IgD-negative memory B cell (primary cell): Measurements from ENCODE around the gene ATP11B. TPM values are rescaled to one million over a fixed set of nuclear protein-coding genes. Genes with fewer than 3 reads are reported as not detected.

Source experiments
- H3K27ac Mint-ChIP-seq, 3 donors: one replicate each; pipeline ENCODE4 v1.8.0; 2020 to 2022; ENCODE audit warnings: mild to moderate bottlenecking in 3 of 3, mixed read lengths in 3 of 3, moderate library complexity in 1 of 3
- H3K27me3 Mint-ChIP-seq: one replicate; pipeline ENCODE4 v1.8.0; 2021; ENCODE audit warnings: mixed read lengths
- H3K36me3 Mint-ChIP-seq: one replicate; pipeline ENCODE4 v1.8.0; 2020; ENCODE audit warnings: mild to moderate bottlenecking, mixed read lengths
- H3K4me1 Mint-ChIP-seq, 3 donors: one replicate each; pipeline ENCODE4 v1.8.0; 2020 to 2022; ENCODE audit warnings: mixed read lengths in 3 of 3, mild to moderate bottlenecking in 1 of 3
- H3K4me3 Mint-ChIP-seq, 4 donors: one replicate each; pipeline ENCODE4 v1.8.0; 2020 to 2022; ENCODE audit warnings: mild to moderate bottlenecking in 4 of 4, mixed read lengths in 4 of 4, moderate library complexity in 3 of 4
- H3K9me3 Mint-ChIP-seq, 3 donors: one replicate each; pipeline ENCODE4 v1.8.0; 2020 to 2021; ENCODE audit warnings: mixed read lengths in 3 of 3, mild to moderate bottlenecking in 1 of 3
- polyA plus RNA-seq: library from polyadenylated mRNA; unstranded; fragments of 300-500 nt; fragmentation: Illumina TruSeq; gene quantifications from one replicate; pipeline ENCODE4 v1.2.3, GENCODE V29; 2021

Gene ATP11B
- polyA plus RNA-seq, 1 donor from 2014 or later: 24.0 TPM

DNA sequence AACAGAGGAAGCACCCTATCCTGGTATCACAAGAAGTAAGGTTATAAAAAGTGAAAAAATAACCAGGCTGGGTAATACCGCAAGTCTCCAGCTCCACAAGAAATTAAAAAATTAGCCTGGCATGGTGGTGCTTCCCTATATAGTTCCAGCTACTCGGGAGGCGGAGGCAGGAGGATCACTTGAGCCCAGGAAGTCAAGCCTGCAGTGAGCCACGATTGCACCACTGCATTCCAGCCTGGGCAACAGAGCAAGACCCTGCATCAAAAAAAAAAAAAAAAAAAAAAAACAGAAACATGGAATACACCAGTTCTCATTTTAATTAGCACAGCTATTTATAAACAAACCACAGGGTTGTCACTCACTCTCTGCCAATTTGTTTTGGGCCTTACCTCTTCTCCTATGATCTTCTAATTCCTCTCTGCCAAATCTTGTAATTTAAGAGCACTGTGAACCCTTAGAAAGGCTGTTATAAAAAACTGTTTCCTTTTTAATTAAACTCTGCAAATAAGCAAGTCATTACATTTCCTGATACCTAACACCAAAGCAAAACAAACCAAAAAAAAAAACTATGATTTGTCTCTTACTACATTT lies 164.5 kb downstream of the ATP11B start:
- H3K27ac Mint-ChIP-seq: peak overlapping the region in 1 of 3 donors; percentile 63
- peaks cover 7% of the 10 kb centered on the region for H3K36me3 Mint-ChIP-seq
- no peaks in the 10 kb centered on the region for H3K27me3 Mint-ChIP-seq
- no peaks in the 10 kb centered on the region for H3K9me3 Mint-ChIP-seq
- no peak overlapping the region for H3K4me3 Mint-ChIP-seq
- peaks cover 0 to 3% (median 0%) of the 10 kb centered on the region in 3 donors for H3K4me1 Mint-ChIP-seq

DNA sequence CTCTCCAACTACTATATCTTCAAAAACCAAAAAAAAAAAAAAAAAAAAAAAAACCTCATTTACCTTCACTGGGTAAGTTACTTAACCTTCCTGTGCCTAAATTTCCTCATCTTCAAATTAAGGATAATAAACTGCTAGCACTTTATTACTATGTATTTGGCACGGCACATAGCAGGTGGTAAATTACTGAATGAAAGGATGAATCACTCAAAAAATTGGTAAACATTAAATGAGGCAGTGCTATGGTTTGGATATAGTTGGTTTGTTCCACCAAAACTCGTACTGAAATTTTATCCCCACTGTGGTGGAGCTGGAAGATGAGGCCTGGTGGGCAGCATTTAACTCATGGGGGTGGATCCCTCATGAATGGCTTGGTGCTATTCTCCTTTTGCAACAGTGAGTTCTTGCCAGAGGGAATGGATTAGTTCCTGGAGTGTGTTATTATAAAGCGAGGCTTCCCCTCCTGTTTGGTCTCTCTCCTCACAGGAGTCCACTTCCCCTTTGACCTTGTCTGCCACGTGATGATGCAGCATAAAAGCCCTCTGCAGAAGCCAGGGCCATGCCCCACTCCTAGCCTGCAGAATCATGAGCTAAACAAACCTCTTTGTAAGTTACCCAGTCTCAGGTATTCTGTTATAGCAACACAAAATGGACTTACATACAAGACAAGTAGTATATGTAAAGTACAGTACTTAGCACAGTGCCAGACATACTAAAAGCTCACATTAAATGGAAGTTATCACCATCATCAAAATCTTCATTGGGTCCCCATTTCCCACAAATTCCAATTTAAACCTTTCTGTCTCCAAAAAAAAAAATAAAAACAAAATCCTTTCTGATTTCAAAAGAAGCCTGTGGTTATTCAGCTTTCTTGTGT lies 166.4 kb downstream of the ATP11B start:
- Mint-ChIP-seq H3K4me3 (no peak overlapping the region), H3K27me3 (no peaks in the 10 kb centered on the region), H3K27ac (no peak overlapping the region), H3K4me1 (peaks cover 0 to 3% (median 0%) of the 10 kb centered on the region in 3 donors), H3K36me3 (peaks cover 7% of the 10 kb centered on the region), H3K9me3 (no peaks in the 10 kb centered on the region)

GRCh38 chr3:182962166-182962565 lies 168.9 kb downstream of the ATP11B start:
- Mint-ChIP-seq H3K4me1 (peaks cover 11 to 17% (median 12%) of the 10 kb centered on the region in 3 donors), H3K36me3 (peaks cover 6% of the 10 kb centered on the region), H3K27me3 (no peaks in the 10 kb centered on the region), H3K4me3 (no peak overlapping the region), H3K9me3 (no peaks in the 10 kb centered on the region), H3K27ac (no peak overlapping the region)

GRCh38 chr3:182964179-182964578 lies 170.9 kb downstream of the ATP11B start:
- H3K27ac Mint-ChIP-seq: no peak overlapping the region
- no peak overlapping the region for H3K4me3 Mint-ChIP-seq
- H3K9me3 Mint-ChIP-seq: no peaks in the 10 kb centered on the region
- H3K36me3 Mint-ChIP-seq: peaks cover 6% of the 10 kb centered on the region
- H3K4me1 Mint-ChIP-seq: peaks cover 24 to 32% (median 25%) of the 10 kb centered on the region in 3 donors
- no peaks in the 10 kb centered on the region for H3K27me3 Mint-ChIP-seq

GRCh38 chr3:182965861-182966366 lies 172.6 kb downstream of the ATP11B start:
- Mint-ChIP-seq H3K4me3 (peak overlapping the region in 1 of 4 donors; percentile 70), H3K36me3 (peaks cover 3% of the 10 kb centered on the region)

DNA sequence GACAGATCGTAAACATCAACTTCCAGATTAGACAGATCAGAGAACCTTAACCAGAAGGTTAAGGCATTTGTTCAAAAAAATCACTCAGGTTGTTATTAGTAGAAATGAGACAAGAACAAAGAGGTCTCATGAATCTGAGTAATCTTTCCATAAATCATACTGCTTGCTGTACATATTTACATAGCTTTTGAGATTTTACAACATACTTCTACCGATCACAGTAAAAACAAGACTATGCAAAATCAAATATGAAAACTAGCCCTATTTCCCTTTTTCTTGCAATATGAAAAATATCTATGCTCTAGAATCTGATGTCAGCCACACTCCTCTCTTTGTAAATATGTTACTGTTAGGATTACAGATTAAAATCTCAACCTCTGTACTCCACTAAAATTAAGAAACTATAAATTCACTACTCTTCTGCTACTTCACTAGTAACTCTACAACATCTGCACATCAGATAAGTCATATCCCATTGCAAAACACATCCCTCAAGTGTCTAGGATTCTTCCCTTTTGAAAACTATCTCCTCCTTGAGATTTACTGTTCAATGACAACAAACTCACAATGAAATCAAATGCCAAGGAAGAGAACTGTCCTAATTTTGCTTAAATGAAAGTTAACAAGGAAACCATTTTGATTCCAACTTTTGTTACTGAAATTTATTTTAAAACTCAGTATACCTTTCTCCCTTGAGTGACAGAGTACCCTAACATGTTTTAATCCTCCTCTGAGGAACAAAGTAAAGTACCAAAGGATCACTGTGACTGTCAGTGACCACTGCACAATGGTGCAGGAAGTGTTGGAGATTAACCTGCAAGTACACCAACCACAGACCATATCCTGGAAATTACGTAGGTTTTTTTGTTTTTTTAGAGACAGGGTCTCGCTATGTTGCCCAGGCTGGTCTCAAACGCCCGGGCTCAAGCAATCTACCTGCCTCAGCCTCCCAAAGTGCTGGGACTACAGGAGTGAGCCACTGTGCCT lies 174.2 kb downstream of the ATP11B start:
- Mint-ChIP-seq H3K27ac (peak overlapping the region; percentile 17 to 42 (median 21)), H3K9me3 (no peaks in the 10 kb centered on the region), H3K36me3 (peaks cover 5% of the 10 kb centered on the region), H3K4me1 (peaks cover 25 to 47% (median 42%) of the 10 kb centered on the region in 3 donors), H3K4me3 (peak overlapping the region; percentile 5 to 79 (median 32)), H3K27me3 (no peaks in the 10 kb centered on the region)

More at GRCh38 chr3:182965861-182966366, 172.6 kb downstream of the ATP11B start:
- H3K9me3 Mint-ChIP-seq: no peaks in the 10 kb centered on the region
- H3K27me3 Mint-ChIP-seq: no peaks in the 10 kb centered on the region
- peak overlapping the region in 1 of 3 donors; percentile 39 for H3K27ac Mint-ChIP-seq
- peaks cover 23 to 39% (median 31%) of the 10 kb centered on the region in 3 donors for H3K4me1 Mint-ChIP-seq

DNA sequence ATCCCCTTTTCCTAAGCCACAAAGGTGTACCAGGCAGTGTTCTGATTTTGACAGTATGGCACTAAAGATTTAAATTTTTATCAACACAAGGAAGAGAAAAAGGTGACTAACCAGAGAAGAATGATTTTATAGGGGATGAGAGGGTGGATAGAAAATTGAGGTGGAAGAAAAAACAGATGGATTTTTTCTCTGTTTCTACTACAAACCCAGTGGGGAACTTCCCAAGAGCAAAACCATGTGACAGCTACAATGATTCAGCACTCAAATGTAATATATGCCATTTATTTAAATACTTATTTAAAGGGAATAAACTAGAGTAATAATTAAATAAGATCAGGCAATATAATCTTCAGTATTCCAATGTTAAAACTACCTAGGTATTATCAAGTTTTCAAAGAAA lies 176.0 kb downstream of the ATP11B start:
- Mint-ChIP-seq H3K27me3 (no peaks in the 10 kb centered on the region), H3K4me1 (peaks cover 25 to 47% (median 42%) of the 10 kb centered on the region in 3 donors), H3K36me3 (peaks cover 6% of the 10 kb centered on the region), H3K27ac (peak overlapping the region in 1 of 3 donors; percentile 43), H3K9me3 (no peaks in the 10 kb centered on the region), H3K4me3 (no peak overlapping the region)

GRCh38 chr3:182969853-182970252 lies 176.5 kb downstream of the ATP11B start:
- Mint-ChIP-seq H3K4me3 (peak overlapping the region in 1 of 4 donors; percentile 23), H3K9me3 (no peaks in the 10 kb centered on the region), H3K36me3 (peaks cover 6% of the 10 kb centered on the region), H3K27ac (peak overlapping the region in 1 of 3 donors; percentile 7), H3K4me1 (peaks cover 25 to 47% (median 44%) of the 10 kb centered on the region in 3 donors), H3K27me3 (no peaks in the 10 kb centered on the region)

GRCh38 chr3:182970811-182971418 lies 177.6 kb downstream of the ATP11B start:
- H3K9me3 Mint-ChIP-seq: no peaks in the 10 kb centered on the region
- H3K4me3 Mint-ChIP-seq: no peak overlapping the region
- H3K27ac Mint-ChIP-seq: peak overlapping the region in 1 of 3 donors; percentile 17
- H3K4me1 Mint-ChIP-seq: peaks cover 21 to 42% (median 41%) of the 10 kb centered on the region in 3 donors
- H3K27me3 Mint-ChIP-seq: no peaks in the 10 kb centered on the region
- H3K36me3 Mint-ChIP-seq: peaks cover 6% of the 10 kb centered on the region

Other genes with a start within 250 kb of the ATP11B start
- 20.8 TPM for gene DCUN1D1, start 187.0 kb downstream of the ATP11B start, polyA plus RNA-seq